GM23248 (cell line): ENCODE results near the gene ZNF705A.

Experiments used
- EZH2 ChIP-seq: fragments of 200-600 bp; sonication (generic); IDR thresholded peaks from 2 replicates; pipeline ENCODE4 v1.6.1; 2018; ENCODE audit warnings: antibody characterized with exemption, mild to moderate bottlenecking; ENCODE audit not compliant: insufficient read depth, poor library complexity, severe bottlenecking
- EZH2phosphoT487 ChIP-seq: fragments of 200-600 bp; sonication (generic); IDR thresholded peaks from 2 replicates; pipeline ENCODE4 v1.6.1; 2018; ENCODE audit warnings: antibody characterized with exemption, moderate library complexity, mild to moderate bottlenecking, low read depth; ENCODE audit not compliant: insufficient read depth

GRCh38 chr12:8146442-8146771 lies 10.4 kb upstream of the ZNF705A start:
- TF ChIP-seq EZH2 (no peak), EZH2phosphoT487 (no peak)
